GM12875 (cell line): ENCODE measurements around the gene TMEM179.

Experiments
- H3K4me3 ChIP-seq: one replicate; pipeline ENCODE4 v1.5.1; 2011; ENCODE audit warnings: low read depth, low read length, control low read depth
- CTCF ChIP-seq: IDR thresholded peaks from 2 replicates; pipeline ENCODE4 v1.5.1; 2011; ENCODE audit warnings: low read depth, mild to moderate bottlenecking, control low read depth, inconsistent platforms, low read length, moderate library complexity, borderline replicate concordance; ENCODE audit not compliant: insufficient read depth

The TMEM179 gene

DNA sequence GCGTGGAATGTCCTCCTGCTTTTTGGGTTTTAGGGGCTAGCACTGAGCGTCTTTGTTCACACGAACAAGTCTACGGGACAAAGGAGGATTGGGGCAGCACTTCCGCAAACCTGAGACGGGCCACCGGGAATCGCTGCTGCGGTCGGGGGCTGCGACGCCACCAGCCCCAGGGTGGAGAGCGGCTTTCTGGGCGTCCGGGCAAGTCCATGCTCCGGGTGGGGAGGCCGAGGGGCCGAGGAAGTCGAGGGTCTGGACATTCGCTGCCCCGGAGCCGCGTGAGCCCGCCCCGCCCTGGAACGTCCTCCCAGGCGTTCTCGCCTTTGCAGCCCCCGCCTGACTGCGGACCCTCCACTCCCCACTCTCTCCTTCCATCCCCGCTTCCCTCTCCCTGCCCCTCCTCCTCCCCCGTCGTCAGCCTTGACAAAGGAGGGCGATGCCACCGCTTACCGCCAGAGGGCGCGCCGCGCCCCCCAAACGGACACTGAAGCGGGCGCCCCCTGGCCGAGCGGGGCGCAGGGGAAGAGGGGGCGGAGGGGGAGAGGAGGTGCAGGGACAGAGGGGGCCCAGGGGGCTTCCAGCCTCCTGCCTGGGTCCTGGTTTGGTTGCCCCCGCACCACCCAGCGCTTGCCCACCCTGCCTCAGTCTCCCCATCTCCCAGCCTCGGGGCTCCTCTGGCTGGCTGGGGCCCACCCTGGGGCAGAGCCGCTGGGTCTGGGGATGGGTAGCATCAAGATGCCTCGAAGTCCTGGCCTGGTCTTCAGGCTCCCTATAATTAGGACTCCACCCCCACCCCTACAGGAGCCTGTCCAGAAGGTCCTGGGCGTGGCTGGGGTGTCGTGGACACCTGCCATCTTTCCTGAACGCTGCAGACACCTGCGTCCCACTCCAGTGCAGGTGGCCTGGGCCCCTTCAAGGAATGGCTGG is 45.7 kb upstream of the TMEM179 start:
- H3K4me3 ChIP-seq: peak overlapping the region; percentile 59
- peak; percentile 100 for TF ChIP-seq CTCF

DNA sequence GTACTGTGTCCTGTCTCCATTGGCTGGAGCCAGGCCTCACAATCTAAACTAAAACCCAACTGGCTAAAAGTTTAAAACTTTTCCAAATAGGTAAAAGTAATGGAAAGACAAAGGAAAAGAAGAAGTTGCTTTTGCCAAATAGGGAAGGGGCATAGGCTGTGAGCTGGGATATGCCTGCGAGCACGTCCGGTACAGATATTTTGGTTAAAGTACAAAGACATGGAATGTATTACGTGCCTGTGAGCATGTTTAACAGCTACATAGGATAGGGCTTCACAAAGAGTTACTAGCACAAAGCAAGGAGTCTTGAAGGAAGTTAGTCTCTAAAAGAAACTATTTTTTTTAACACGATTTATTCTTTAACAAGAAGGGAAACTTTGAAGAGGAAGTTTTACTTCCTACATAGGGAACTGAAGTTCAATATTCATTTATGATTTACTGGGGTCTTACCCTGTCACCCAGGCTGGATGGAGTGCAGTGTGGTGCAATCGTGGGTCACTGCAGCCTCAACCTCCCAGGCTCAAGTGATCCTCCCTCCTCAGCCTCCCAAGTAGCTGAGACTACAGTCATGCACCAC is 43.0 kb upstream of the TMEM179 start:
- H3K4me3 ChIP-seq: no peak overlapping the region
- no peak for TF ChIP-seq CTCF

GRCh38 chr14:104644656-104645378 is 40.2 kb upstream of the TMEM179 start:
- TF ChIP-seq CTCF: no peak
- no peak overlapping the region for H3K4me3 ChIP-seq

DNA sequence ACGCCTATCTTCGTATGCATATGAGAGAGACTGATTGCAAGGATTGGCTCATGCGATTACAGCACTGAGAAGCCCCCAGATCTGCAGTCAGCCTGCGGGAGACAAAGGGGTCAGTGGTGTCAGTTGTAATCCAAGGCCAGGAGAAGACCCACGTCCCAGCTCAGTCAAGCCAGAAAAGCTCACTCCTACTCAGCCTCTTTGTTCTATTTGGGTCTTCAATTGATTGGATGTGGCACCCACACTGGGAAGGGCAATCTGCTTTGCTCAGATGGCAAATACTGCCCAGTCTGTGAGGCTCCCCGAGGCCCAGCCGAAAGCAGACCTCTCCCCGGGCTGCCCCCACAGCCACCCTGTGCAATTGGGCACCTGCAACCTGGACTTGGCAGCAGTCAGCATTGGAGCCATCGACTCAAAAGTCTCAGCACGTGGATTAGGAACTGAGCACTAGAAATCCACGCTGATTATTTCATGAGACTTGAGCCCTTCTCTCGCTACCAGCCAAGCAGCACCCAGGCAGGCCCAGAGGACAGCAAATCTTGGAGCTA is 39.6 kb upstream of the TMEM179 start:
- H3K4me3 ChIP-seq: no peak overlapping the region
- no peak for TF ChIP-seq CTCF

- TF ChIP-seq CTCF: no peak
- no peak overlapping the region for H3K4me3 ChIP-seq
Measured at GRCh38 chr14:104643306-104643705, 38.7 kb upstream of the TMEM179 start.

- H3K4me3 ChIP-seq: no peak overlapping the region
- TF ChIP-seq CTCF: no peak
Measured at GRCh38 chr14:104642540-104642868, 37.9 kb upstream of the TMEM179 start.
